ENCODE measurements around the gene RPA4.
A peak's percentile ranks its signal among the peaks of the same experiment; 100 is the strongest.
"Not testable (repeated sequence)": the region's sequence is repeated elsewhere in the genome, so short reads cannot be mapped to it uniquely, and the experiment has no call there.

The RPA4 gene

GRCh38 chrX:96883608-96884007 is at the start of gene RPA4:
TSS of gene RPA4 (plus strand) at chrX:96883908. CDS start at chrX:96884311, 403 bp downstream.
- no peak for DNase-seq

- no peak for DNase-seq
These were observed 49.6 kb upstream of the RPA4 start for GRCh38 chrX:96834137-96834536.

- DNase-seq, result no peak
These were observed 47.9 kb upstream of the RPA4 start for GRCh38 chrX:96835660-96836289.

- DNase-seq, result no peak
These were observed 45.9 kb upstream of the RPA4 start for GRCh38 chrX:96837808-96838207.

- no peak for DNase-seq
These were observed 45.2 kb upstream of the RPA4 start for GRCh38 chrX:96838537-96838936.

- DNase-seq, result no peak
These were observed 42.4 kb upstream of the RPA4 start for GRCh38 chrX:96841325-96841724.

- not testable (repeated sequence) for DNase-seq
These were observed 41.8 kb upstream of the RPA4 start for GRCh38 chrX:96841866-96842265.

GRCh38 chrX:96843566-96843965 is 40.1 kb upstream of the RPA4 start:
- no peak for DNase-seq

GRCh38 chrX:96846841-96847240 is 36.9 kb upstream of the RPA4 start:
- no peak for DNase-seq

GRCh38 chrX:96859422-96859821 is 24.3 kb upstream of the RPA4 start:
- DNase-seq, result not testable (repeated sequence)

GRCh38 chrX:96861218-96861617 is 22.5 kb upstream of the RPA4 start:
- DNase-seq, result no peak

GRCh38 chrX:96861661-96862060 is 22.0 kb upstream of the RPA4 start:
- DNase-seq, result no peak

- DNase-seq, result no peak
These were observed 319 bp downstream of the RPA4 start for GRCh38 chrX:96884027-96884426.

- no peak for DNase-seq
These were observed 6.0 kb downstream of the RPA4 start for GRCh38 chrX:96889726-96890125.

GRCh38 chrX:96906741-96907140 is 23.0 kb downstream of the RPA4 start:
- peak; percentile 33 to 74 for DNase-seq

- DNase-seq, result peak; percentile 40 to 43
These were observed 24.0 kb downstream of the RPA4 start for GRCh38 chrX:96907516-96908272.

- peak; percentile 79 to 85 for DNase-seq
These were observed 25.6 kb downstream of the RPA4 start for GRCh38 chrX:96909291-96909690.

- no peak for DNase-seq
These were observed 35.2 kb downstream of the RPA4 start for GRCh38 chrX:96918864-96919263.

GRCh38 chrX:96919672-96920071 is 36.0 kb downstream of the RPA4 start:
- no peak for DNase-seq

- no peak for DNase-seq
These were observed 40.9 kb downstream of the RPA4 start for GRCh38 chrX:96924581-96924980.

- DNase-seq, result peak; percentile 51 to 75
These were observed 45.3 kb downstream of the RPA4 start for GRCh38 chrX:96929036-96929435.

Data from NCI-H446 (cell line).